ENCODE results near the gene KASH5.
"Not testable (repeated sequence)": the region's sequence is repeated elsewhere in the genome, so short reads cannot be mapped to it uniquely, and the experiment has no call there.

The KASH5 gene

DNA sequence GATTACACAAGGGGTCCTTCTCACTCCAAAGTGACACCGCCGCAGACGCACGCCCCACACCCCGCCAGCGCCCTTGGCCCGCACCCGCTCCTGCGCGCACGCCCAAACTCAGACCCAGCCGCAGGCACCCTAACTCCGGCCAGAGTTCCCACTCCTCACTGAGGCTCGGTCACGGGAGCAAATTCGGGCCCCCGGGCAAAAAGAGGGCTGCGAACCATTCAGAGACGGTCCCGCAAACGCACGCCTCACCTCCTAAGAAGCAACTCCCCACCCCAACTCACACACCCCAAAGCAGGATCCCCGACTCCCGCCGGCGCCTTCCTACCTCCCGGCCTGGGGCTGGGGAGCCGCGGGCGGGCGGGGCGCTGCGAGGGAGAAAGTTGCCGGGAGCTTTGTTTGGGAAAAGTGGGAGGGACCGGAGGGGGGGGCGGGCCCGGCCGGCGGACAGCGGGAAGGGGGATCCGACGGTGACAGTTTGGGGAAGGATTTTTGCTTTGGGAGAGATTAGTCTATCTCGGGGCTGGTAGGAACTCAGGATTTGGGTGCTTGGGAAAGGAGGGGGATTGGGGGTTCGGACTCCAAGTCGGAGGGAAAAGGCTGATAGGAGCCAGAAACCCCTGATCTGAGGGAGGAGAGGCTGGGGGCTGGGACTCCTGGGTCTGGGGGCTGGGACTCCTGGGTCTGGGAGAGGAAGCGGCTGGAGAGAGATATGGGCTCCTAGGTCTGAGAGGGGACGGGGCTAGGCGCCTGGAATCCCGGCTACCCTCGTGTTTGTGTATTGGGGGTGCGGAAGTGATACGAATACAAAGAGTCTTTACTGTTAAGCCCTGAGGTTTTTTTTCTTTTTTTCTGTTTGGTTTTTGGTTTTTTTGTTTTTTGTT, 25.8 kb upstream of the KASH5 start, which contains the start of gene TEAD2:
Gene TEAD2, minus strand, starts transcription at position 369 of the 881 bp plus-strand sequence. CDS start 2,341 bp downstream, outside the sequence.
- no peak within 1 kb of the TSS for H3K4me3 ChIP-seq
- H3K9me3 ChIP-seq = peaks cover 10% of the 10 kb centered on the region
- TF ChIP-seq Cebpa-rat (IDR thresholded peaks at IDR 0.05) = no peak
- no peaks in the 10 kb centered on the region for H3K4me1 ChIP-seq
- no peak within 1 kb of the TSS for H3K4me2 ChIP-seq
- no peaks in the 10 kb centered on the region for H3K36me3 ChIP-seq
- H3K27me3 ChIP-seq = peaks cover 61% of the 10 kb centered on the region
- no peak within 1 kb of the TSS for H3K9ac ChIP-seq
- no peak within 1 kb of the TSS for H3K27ac ChIP-seq
- H4K20me1 ChIP-seq = no peaks in the 10 kb centered on the region; the same call in 1 of the 2 replicates

DNA sequence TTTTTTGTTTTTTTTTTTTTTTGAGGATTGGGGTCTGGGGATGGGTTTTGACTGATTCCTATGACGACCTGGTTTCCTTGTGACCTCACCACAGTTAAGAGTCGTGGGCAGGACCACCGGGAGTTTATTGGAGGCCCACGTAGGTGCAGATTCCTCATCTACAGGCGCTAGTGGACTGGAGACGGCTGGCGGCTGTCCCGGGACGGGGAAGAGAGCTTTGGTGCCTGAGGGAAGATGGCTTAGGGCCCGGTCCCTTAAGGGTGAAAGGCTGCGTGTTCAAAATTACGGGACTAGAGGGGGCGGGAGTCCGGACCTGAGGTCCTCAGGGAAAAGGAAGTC, 25.2 kb upstream of the KASH5 start:
- peaks cover 12% of the 10 kb centered on the region for H3K9me3 ChIP-seq
- H3K36me3 ChIP-seq = no peaks in the 10 kb centered on the region
- no peak overlapping the region for H3K9ac ChIP-seq
- peaks cover 61% of the 10 kb centered on the region for H3K27me3 ChIP-seq
- no peak for TF ChIP-seq Cebpa-rat (IDR thresholded peaks at IDR 0.05)
- H3K4me1 ChIP-seq = no peaks in the 10 kb centered on the region
- no peak overlapping the region for H3K27ac ChIP-seq
- no peak overlapping the region for H3K4me2 ChIP-seq
- no peak overlapping the region for H3K4me3 ChIP-seq
- no peaks in the 10 kb centered on the region; the same call in 1 of the 2 replicates for H4K20me1 ChIP-seq

- no peak for TF ChIP-seq Cebpa-rat (IDR thresholded peaks at IDR 0.05)
- Histone ChIP-seq H3K9ac (no peak within 1 kb of the TSS), H3K4me3 (no peak within 1 kb of the TSS), H3K27me3 (peaks cover 61% of the 10 kb centered on the region), H3K36me3 (no peaks in the 10 kb centered on the region), H3K27ac (no peak within 1 kb of the TSS), H3K4me2 (no peak within 1 kb of the TSS), H4K20me1 (no peaks in the 10 kb centered on the region; the same call in 1 of the 2 replicates), H3K4me1 (no peaks in the 10 kb centered on the region), H3K9me3 (peaks cover 18% of the 10 kb centered on the region)
Observed at GRCh38 chr19:49363268-49364082, 24.6 kb upstream of the KASH5 start, which contains the start of gene DKKL1. Gene DKKL1 (plus strand): TSS chr19:49363877. CDS start chr19:49363999, 122 bp downstream.

- no peaks in the 10 kb centered on the region for H3K36me3 ChIP-seq
- H3K9ac ChIP-seq = no peak overlapping the region
- no peak overlapping the region for H3K4me2 ChIP-seq
- H4K20me1 ChIP-seq = no peaks in the 10 kb centered on the region; the same call in 1 of the 2 replicates
- no peak overlapping the region for H3K4me3 ChIP-seq
- H3K9me3 ChIP-seq = peaks cover 26% of the 10 kb centered on the region
- peaks cover 61% of the 10 kb centered on the region for H3K27me3 ChIP-seq
- no peak overlapping the region for H3K27ac ChIP-seq
- TF ChIP-seq Cebpa-rat (IDR thresholded peaks at IDR 0.05) = no peak
- no peaks in the 10 kb centered on the region for H3K4me1 ChIP-seq
Observed at GRCh38 chr19:49364083-49364737, 23.8 kb upstream of the KASH5 start.

DNA sequence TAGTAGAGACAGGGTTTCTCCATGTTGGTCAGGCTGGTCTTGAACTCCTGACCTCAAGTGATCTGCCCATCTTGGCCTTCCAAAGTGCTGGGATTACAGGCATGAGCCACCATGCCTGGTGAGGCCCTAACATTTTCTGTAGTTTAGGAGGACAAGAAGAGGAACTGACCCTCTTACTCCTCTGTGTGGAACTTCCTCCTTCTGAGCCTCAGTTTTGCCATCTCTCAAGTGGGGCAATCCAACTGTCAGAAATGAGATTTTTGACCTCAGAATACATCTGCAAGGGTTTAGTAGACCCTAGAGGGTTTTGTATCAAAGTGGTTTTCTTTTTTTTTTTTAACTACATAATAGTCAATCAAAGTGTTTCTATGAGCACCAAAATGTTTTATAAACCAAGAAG, 21.9 kb upstream of the KASH5 start:
- H3K27me3 ChIP-seq = peaks cover 42% of the 10 kb centered on the region
- TF ChIP-seq Cebpa-rat (IDR thresholded peaks at IDR 0.05) = no peak
- no peak overlapping the region for H3K4me3 ChIP-seq
- H3K4me2 ChIP-seq = no peak overlapping the region
- no peaks in the 10 kb centered on the region; the same call in 1 of the 2 replicates for H4K20me1 ChIP-seq
- no peak overlapping the region for H3K9ac ChIP-seq
- peaks cover 45% of the 10 kb centered on the region for H3K9me3 ChIP-seq
- no peaks in the 10 kb centered on the region for H3K4me1 ChIP-seq
- no peak overlapping the region for H3K27ac ChIP-seq
- no peaks in the 10 kb centered on the region for H3K36me3 ChIP-seq

DNA sequence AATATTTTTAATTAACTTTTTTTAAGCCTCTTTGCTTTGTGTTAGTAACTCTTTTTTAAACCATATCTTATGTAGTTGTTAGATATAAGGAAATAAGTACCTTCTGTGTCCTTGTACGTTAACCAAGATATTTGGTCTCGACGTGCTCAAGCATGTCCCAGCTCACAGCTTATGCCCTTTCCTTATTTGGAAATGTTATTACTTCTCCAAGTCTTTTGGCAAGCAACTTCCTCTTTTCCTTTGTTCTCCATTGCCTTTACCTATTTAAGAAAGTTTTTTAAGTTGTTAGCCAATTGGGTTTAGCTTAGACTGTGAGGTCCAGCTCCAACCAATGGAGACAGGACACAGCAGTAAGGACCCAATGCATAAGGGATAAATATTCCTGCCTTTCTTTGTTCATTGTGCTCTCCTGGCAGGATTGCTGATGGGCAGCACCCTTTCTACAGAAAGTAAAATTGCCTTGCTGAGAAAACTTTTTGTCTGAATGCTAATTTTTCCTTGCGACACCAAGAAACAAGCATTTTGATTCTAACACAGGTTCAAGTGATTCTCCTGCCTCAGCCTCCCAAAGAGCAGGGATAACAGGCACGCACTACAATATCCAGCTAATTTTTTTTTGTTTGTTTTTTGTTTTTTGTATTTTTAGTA, 19.2 kb upstream of the KASH5 start:
- Histone ChIP-seq H3K27ac (no peak overlapping the region), H3K4me3 (no peak overlapping the region), H3K9me3 (peaks cover 35% of the 10 kb centered on the region), H3K4me1 (peaks cover 9% of the 10 kb centered on the region), H3K4me2 (no peak overlapping the region), H3K9ac (no peak overlapping the region), H4K20me1 (no peaks in the 10 kb centered on the region), H3K27me3 (peaks cover 15% of the 10 kb centered on the region), H3K36me3 (no peaks in the 10 kb centered on the region)
- no peak for TF ChIP-seq Cebpa-rat (IDR thresholded peaks at IDR 0.05)

DNA sequence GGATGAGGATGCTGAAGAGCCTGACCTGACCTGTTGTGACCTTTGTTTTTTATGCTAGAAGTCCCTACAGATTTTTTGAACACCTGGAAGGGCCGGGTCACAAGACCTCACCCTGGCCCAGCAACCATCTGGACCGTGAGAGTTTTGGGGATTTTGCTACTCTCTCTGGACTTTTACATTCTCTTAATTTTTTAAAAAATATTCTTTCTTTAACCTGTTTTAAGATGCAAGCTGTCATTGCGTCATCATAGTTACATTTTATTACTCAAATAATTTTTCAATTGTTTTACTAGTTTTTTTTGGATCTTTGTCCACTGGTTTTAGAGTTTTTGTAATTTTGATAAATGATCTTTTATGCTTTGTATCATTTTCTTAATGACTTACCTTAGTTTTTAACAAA, 16.9 kb upstream of the KASH5 start:
- Histone ChIP-seq H4K20me1 (no peaks in the 10 kb centered on the region), H3K9me3 (peaks cover 35% of the 10 kb centered on the region), H3K4me2 (no peak overlapping the region), H3K4me1 (peaks cover 19% of the 10 kb centered on the region), H3K36me3 (no peaks in the 10 kb centered on the region), H3K9ac (no peak overlapping the region), H3K27ac (no peak overlapping the region), H3K27me3 (no peaks in the 10 kb centered on the region), H3K4me3 (no peak overlapping the region)
- 0 out of 2 replicates have a peak, but pooled peaks have one; percentile 16 for TF ChIP-seq Cebpa-rat (IDR thresholded peaks at IDR 0.05)

- H3K36me3 ChIP-seq, H3K27ac ChIP-seq, H4K20me1 ChIP-seq, H3K9ac ChIP-seq, H3K4me3 ChIP-seq, H3K27me3 ChIP-seq: not testable (repeated sequence)
- peaks cover 30% of the 10 kb centered on the region for H3K9me3 ChIP-seq
- H3K4me2 ChIP-seq = peak overlapping the region; percentile 77
- peaks cover 21% of the 10 kb centered on the region for H3K4me1 ChIP-seq
Observed at GRCh38 chr19:49373174-49373573, 14.9 kb upstream of the KASH5 start.

Measured in BLaER1 (cell line).